PFSK-1 (cell line): ENCODE results near the gene PTH.

Source experiments
- FOXP2 ChIP-seq: optimal IDR thresholded peaks from 2 replicates; pipeline ENCODE3; 2011; ENCODE audit warnings: borderline replicate concordance, control low read depth, inconsistent platforms; ENCODE audit not compliant: insufficient read depth; ENCODE audit errors: extremely low read length, extremely low read depth
- POLR2AphosphoS5 ChIP-seq: IDR thresholded peaks from 2 replicates; pipeline ENCODE4 v1.6.1; 2012; ENCODE audit warnings: low read depth, mild to moderate bottlenecking, control low read depth, low read length, moderate library complexity
- REST ChIP-seq, 2 experiments: IDR thresholded peaks; 2 replicates each; pipeline versions ENCODE4 v1.6.1 to v1.8.0; 2011 to 2012; ENCODE audit warnings: low read depth in 2 of 2, low read length in 2 of 2, control low read depth in 1 of 2, inconsistent platforms in 1 of 2, mild to moderate bottlenecking in 1 of 2, moderate library complexity in 1 of 2; ENCODE audit not compliant: insufficient read depth in 1 of 2
- SIN3A ChIP-seq: IDR thresholded peaks from 2 replicates; pipeline ENCODE4 v1.6.1; 2012; ENCODE audit warnings: mild to moderate bottlenecking, low read length, moderate library complexity, borderline replicate concordance; ENCODE audit not compliant: insufficient read depth
- TAF1 ChIP-seq: IDR thresholded peaks from 2 replicates; pipeline ENCODE4 v1.6.1; 2012; ENCODE audit warnings: low read length, control low read depth, borderline replicate concordance; ENCODE audit not compliant: insufficient read depth

- TF ChIP-seq REST (IDR thresholded peaks at IDR 0.05; ENCODE audit: insufficient read depth in 1 of 2, low read depth in 2 of 2, low read length in 2 of 2) (no peak), TAF1 (no peak), POLR2AphosphoS5 (no peak), SIN3A (no peak), FOXP2 (no peak)
These were observed 38.6 kb upstream of the PTH start for GRCh38 chr11:13534358-13534757.
